NCI-H748 treated with DMSO at 0.1 percent for 48 hours (cell line): ENCODE results near the gene ADAM30.

Experiments
- DNase-seq: peaks from one replicate; lab custom pipeline; 2025; lab: John Stamatoyannopoulos, UW

ADAM30 gene

GRCh38 chr1:119896303-119896702, at the start of gene ADAM30:
ADAM30 (minus strand) TSS chr1:119896515; CDS start chr1:119896336, 179 bp downstream.
- no peak for DNase-seq

- DNase-seq: no peak
Observed at GRCh38 chr1:119943216-119943615, 46.9 kb upstream of the ADAM30 start.

DNA sequence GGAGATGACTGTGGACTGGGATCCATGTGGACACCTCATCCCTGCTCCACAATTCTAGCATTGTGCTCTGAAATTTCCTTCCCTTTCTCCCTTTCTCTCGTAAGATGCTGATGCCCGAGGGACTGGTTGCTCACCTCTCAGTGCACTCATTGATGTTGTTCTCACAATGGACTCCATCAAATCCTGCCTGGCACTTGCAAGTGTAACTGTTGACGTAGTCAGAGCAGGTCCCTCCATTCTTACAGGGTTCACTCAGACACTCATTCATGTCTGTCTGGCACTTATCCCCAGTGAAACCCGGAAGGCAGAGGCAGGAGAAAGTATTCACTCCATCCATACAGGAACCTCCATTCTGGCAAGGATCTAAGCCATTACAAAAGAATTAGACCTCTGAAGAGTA, 45.1 kb upstream of the ADAM30 start:
- DNase-seq: no peak

DNA sequence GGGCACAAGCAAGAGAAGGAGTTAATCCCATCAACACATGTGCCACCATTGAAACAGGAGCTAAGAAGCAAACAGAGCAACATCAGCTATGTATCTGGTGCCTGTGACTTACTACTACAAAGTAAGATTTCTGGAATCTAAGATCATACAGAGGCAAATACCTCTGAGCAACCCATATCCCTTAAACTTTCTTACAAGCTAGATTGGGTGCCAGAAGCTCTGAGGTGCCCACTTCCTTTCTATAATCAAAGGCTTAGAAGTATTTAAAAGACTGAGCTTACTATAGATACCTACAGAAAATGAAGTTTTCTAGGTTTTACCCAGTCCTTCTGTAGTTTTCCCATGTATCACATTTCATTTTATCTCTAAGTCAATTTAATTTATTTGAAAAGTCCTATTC, 44.4 kb upstream of the ADAM30 start:
- no peak for DNase-seq

- DNase-seq: no peak
Observed at GRCh38 chr1:119937198-119937597, 40.9 kb upstream of the ADAM30 start.

- no peak for DNase-seq
Observed at GRCh38 chr1:119935915-119936314, 39.6 kb upstream of the ADAM30 start.

DNA sequence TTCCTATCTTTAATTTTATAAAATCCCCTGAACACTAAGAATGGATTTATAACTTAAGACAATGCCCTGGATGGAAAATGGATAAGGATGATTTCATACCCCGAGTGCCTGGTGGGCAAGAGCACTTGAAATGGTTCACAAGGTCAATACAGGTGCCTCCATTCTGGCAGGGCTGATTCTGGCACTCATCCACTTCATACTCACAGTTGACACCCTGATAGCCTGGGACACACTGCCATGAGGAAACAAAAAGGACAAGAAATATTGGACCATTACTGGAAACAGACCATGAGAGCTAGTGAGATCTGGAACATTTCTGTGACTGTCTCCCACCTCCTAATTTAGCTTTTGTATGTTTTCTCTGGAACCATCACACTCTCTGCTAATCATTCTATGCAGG, 39.1 kb upstream of the ADAM30 start:
- DNase-seq: no peak

DNA sequence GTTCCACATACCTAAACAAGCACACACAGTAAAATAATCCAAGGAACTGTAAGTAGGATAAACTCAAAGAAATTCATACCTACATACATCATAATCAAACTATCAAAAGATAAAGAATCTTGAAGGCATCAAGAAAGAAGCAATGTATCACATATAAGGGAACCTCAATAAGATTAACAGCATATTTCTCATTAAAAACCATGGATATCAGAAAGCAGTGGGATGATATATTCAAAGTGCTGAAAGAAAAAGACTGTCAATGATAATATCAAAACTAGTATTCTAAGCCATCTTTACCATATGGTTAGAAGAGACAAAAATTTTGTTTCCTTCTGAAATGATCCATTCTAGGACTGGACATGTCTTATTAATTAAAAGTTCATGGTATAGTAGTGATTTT, 37.1 kb upstream of the ADAM30 start:
- no peak for DNase-seq

DNA sequence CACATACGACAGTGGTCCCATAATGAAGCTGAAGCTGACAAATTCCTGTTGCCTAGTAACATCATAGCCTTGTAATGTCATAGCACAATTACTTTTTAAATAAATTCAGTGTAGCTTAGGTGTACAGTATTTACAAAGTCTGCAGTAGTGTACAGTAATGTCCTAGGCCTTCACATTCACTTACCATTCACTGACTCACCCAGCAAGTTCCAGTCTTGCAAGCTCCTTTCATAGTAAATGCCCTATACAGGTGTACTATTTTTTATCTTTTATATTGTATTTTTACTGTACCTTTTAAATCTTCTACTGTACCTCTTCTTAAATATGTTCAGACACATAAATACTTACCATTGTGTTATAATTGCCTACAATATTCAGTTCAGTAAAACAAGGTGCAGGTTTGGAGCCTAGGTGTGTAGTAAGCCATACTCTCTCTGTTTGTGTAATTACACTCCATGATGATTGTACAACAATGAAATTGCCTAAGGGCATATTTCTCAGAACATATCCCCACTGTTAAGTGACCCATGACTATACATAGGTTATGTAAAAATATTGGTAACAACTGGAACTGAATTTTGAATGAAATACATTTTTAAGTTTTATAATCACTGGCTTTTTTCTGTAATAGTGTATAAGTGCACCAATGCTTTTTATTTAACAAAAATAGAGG, 33.5 kb upstream of the ADAM30 start:
- DNase-seq: peak; percentile 11

DNA sequence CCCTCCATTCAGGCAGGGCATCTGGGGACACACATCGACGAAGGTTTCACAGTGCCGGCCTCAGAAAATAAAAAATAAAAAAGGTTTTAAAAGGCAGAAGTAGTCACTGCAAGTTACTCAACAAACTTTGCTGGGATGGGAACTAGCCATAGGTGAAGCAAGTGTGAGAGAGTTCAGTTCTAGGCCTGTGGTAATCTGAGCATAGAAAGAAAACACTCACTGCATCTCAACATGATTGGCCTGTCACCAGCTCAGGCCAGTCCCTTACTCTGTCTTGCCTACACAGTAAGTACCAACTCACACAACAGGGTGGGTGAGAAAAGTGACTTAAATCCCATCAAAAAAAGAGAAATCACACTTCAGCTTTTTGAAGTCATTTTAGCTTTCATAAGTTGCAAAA, 30.2 kb upstream of the ADAM30 start:
- DNase-seq: no peak

DNA sequence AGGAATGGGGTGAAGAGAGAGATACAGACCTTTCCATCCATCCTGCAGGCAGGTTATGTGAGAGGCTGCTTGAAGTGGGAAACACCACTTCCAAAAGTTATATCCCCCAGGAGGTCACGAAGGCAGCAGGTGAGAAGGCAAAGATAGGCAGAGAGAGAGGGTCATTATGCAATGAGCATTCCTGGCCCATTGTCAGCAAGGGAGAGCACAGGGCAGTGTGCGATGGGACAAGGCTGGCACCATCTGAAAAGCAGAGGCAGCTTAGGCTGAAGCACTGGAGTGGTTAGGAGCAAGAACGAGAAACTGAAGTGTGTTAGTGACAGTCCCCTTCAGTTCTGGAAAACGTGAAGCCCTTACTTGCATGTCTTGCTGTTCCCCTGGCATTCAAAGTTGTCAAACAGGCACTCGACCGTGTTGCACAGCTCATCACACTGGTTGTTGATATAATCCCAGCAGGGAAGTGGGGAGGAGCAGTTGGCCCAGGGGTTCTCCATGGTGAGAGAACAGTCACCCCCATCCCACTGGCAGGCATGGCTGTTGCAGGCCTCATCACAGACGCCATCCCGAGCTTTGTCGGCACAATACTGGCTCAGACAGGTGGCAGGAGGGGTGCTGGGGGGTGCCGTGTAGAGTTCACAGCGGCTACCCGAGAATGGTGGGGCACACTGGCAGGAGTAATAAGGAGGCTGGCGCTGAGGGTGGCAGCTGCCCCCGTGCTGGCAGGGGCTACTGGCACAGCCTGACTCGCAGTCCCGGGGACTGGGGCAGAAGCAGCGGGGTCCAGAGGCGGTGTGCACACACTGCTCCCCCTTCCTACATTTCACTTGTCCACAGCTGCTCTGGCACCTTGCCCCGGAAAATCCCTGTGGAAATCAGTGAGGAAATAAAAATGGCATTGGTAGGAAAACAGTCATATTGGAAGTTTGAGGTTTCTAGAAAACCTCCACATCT, 28.9 kb upstream of the ADAM30 start:
- no peak for DNase-seq

DNA sequence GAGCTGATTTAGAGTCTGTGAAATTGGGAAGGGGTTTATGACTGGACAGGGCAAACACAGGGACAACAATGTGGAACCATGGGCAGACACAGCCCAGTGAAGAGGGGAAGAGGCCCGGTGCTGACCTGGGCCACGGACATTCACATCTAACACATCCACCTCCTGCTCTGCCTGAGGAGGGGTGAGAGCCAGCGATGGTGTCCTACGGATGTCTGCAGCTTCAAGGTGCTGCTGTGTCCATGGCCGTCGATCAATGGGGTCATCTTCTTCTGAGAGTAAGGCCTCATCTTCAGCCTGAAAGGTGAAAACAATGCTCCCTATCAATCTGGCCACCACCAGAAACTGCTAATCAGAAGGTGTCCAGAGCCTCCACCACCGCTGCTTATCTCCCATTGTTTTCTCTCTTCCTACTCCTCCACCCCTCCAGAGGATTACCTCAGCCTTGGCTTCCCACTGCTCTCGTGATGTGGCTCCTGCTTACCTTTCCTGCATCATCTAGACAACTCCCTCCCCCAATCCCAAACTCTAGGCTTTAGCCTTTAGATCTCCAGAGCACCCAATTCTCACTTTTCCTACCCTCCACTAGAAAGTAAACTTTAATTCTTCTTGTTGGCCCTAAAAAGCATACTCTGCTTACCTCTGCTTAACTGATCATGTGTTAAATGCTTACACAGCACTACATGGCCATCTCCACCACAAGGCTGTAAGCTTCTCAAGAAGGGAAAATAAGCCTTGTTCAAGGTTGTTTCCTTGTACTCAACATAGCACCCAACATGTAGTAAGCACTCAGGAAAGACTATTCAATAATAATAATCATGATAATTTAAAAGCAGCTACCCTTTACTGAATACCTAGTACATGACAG, 24.0 kb upstream of the ADAM30 start:
- DNase-seq: no peak

GRCh38 chr1:119919241-119919640, 22.9 kb upstream of the ADAM30 start:
- no peak for DNase-seq

GRCh38 chr1:119918301-119918700, 22.0 kb upstream of the ADAM30 start:
- no peak for DNase-seq

GRCh38 chr1:119917304-119918055, 21.2 kb upstream of the ADAM30 start:
- DNase-seq: no peak

GRCh38 chr1:119915517-119915916, 19.2 kb upstream of the ADAM30 start:
- no peak for DNase-seq

DNA sequence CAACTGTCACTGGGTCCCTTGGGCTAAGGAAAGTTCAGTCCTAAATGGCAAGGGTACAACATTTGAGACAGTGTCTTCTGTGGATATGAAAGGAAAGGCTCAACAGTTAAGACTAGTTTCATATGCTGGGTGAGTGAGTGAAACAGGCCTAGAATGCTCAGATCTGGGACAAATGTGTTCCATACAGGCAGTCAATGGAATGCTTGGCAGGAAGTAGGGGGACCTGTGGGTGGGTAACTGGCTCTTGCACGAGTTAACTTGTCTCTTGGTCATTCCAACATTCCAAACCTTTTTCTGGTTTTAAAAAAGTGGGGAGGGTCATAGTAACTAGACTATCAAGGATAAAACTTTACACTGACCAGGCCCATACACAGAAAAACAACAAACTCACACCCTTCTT, 17.8 kb upstream of the ADAM30 start:
- DNase-seq: no peak

DNA sequence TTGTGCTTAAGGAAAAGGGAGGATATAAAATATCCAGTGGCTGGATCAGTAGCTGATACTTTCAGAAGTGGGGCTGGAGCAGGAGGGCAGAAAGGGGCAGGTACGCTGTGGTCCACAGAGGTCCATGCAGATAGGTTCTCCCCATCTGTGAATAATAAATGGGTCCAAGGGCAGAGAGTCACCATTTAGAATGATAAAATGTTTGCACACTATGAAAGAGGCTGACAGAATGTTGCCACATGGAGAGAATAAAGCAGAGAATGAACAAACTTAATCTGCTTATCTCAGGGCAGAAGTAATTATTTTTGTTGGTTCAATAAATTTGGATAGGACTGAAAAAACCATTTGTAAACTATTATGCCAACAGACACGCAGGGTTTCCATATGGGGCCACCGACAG, 16.6 kb upstream of the ADAM30 start:
- DNase-seq: no peak

GRCh38 chr1:119911775-119912174, 15.5 kb upstream of the ADAM30 start:
- DNase-seq: no peak

GRCh38 chr1:119910618-119911017, 14.3 kb upstream of the ADAM30 start:
- DNase-seq: no peak

- no peak for DNase-seq
Observed at GRCh38 chr1:119909890-119910596, 13.7 kb upstream of the ADAM30 start.
